Epithelial cell of esophagus (primary cell): ENCODE data around the gene DAD1.
A peak's percentile ranks its signal among the peaks of the same experiment; 100 is the strongest.
"Not testable (repeated sequence)": the region's sequence is repeated elsewhere in the genome, so short reads cannot be mapped to it uniquely, and the experiment has no call there.

Experiments used
- DNase-seq: peaks from one replicate; pipeline ENCODE4 v3.0.0; 2010; ENCODE audit warnings: low read depth
- H3K4me3 ChIP-seq: 2 replicates; pipeline ENCODE4 v1.5.1; 2011; ENCODE audit warnings: mild to moderate bottlenecking, low read length, control low read depth
- TF ChIP-seq, protein P1 (sequence below): IDR thresholded peaks from 2 replicates; pipeline ENCODE4 v1.5.1; 2011; ENCODE audit warnings: low read depth, mild to moderate bottlenecking, low read length, control low read depth, inconsistent platforms; ENCODE audit not compliant: insufficient read depth; ENCODE audit errors: missing control alignments

DAD1 gene

DNA sequence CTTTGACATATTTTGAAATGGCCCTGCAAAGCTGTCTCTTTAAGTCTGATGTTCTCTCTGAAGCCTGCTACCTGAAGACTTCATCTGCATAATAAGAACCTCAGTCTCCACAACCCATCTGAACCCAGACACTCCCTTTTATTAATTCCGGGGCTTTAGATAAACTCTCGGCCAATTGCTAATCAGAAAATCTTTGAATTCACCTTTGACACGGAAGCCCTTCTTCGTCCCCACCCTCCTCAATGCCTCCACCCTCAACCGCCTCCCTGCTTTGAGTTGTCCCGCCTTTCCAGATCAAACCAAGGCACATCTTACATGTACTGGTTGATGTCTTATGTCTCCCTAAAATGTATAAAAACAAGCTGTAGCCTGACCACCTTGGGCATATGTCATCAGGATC is 37.6 kb upstream of the DAD1 start:
- DNase-seq = no peak
- TF ChIP-seq, protein P1, sequence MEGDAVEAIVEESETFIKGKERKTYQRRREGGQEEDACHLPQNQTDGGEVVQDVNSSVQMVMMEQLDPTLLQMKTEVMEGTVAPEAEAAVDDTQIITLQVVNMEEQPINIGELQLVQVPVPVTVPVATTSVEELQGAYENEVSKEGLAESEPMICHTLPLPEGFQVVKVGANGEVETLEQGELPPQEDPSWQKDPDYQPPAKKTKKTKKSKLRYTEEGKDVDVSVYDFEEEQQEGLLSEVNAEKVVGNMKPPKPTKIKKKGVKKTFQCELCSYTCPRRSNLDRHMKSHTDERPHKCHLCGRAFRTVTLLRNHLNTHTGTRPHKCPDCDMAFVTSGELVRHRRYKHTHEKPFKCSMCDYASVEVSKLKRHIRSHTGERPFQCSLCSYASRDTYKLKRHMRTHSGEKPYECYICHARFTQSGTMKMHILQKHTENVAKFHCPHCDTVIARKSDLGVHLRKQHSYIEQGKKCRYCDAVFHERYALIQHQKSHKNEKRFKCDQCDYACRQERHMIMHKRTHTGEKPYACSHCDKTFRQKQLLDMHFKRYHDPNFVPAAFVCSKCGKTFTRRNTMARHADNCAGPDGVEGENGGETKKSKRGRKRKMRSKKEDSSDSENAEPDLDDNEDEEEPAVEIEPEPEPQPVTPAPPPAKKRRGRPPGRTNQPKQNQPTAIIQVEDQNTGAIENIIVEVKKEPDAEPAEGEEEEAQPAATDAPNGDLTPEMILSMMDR = no peak
- H3K4me3 ChIP-seq = no peak overlapping the region

DNA sequence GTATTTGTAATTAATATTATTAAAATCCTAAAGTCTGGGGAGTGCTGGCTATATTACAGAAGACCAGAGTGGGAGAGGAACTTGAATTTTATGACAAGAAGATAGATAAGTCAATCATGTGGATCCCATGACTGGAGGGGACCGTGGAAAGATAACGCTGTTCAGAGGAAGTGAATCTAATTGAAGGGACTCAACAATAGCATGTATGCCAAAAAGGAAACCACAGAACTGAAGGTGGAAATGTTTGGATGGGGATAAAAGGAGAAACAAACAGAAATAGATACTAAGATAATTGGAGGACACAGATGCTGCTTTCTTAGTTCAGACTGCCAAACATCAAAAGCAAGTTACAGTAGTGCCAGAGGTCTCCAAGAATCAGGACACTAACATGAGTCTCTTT is 34.0 kb upstream of the DAD1 start:
- no peak overlapping the region for H3K4me3 ChIP-seq
- DNase-seq = no peak
- TF ChIP-seq, protein P1 = no peak

DNA sequence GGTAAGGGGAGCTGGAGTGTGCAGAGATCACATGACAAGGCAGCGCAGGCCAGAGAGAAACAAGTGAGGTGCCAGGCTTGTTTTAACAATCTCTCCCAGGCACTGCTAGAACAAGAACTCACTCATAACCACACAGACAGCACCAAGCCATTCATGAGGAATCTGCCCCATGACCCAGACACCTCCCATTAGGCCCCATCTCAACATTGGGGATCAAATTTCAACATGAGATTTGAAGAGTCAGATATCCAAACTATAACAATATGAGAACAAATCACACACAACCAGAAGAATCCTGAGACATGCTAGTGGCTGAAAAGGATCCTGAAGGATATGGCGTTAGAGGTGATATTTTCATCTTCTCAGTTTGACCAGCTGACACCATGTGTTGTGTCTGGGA is 33.2 kb upstream of the DAD1 start:
- TF ChIP-seq, protein P1 = no peak
- H3K4me3 ChIP-seq = no peak overlapping the region
- DNase-seq = no peak

DNA sequence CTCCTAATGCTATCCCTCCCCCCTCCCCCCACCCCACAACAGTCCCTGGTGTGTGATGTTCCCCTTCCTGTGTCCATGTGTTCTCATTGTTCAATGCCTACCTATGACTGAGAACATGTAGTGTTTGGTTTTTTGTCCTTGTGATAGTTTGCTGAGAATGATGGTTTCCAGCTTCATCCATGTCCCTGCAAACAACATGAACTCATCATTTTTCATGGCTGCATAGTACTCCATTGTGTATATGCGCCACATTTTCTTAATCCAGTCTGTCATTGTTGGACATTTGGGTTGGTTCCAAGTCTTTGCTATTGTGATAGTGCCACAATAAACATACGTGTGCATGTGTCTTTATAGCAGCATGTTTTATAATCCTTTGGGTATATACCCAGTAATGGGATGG is 26.7 kb upstream of the DAD1 start:
- not testable (repeated sequence) for DNase-seq, H3K4me3 ChIP-seq

DNA sequence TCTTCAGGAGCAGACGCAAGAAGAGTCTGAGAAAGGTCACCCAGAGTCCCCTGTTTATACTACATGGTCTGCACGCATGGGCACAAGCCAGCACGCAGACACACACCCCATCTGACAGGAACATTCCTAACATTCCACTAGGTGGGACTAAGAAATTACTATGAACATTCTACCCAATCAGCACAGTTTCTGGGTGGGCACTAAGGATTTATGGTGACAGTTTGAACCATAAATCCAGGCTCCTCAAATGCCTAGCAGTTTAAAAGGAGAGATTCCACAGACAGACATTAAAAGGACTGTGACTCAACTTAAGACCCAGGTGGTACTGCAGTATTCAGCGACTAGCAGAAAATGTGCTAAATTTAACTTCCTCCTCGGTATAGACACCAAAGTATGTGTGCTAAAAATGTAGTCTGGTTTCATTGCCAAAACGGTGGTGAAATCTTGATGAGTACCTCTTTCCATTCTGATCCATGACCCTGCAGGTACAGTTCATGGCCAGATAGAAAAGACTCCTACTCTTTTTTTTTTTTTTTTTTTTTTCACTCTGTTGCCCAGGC is 25.3 kb upstream of the DAD1 start:
- H3K4me3 ChIP-seq = no peak overlapping the region
- TF ChIP-seq, protein P1 = no peak
- peak; percentile 82 for DNase-seq

DNA sequence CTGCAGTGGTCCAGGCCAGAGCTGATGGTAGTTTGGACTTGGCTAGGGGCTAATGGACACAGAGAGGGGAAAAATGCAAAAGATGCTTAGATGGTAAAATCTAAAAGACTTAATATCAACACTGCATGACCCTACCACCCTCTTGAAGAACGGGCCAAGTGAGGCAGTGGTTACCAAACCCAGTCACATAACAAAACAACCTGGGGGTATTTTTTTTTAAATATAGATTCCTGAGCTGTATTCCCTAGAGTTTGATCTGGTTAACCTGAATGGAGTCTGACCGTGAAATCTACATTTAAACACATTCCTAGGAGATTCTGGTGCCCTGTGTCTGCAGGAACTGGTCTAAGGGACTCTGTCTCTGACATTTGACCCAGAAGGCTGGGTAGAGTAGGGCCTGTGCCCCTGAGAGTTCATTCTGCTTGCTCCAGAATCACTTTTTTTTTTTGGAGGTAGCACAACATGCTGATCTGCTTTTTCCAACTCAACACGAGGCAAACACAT is 24.8 kb upstream of the DAD1 start:
- no peak overlapping the region for H3K4me3 ChIP-seq
- DNase-seq = no peak
- TF ChIP-seq, protein P1 = no peak

DNA sequence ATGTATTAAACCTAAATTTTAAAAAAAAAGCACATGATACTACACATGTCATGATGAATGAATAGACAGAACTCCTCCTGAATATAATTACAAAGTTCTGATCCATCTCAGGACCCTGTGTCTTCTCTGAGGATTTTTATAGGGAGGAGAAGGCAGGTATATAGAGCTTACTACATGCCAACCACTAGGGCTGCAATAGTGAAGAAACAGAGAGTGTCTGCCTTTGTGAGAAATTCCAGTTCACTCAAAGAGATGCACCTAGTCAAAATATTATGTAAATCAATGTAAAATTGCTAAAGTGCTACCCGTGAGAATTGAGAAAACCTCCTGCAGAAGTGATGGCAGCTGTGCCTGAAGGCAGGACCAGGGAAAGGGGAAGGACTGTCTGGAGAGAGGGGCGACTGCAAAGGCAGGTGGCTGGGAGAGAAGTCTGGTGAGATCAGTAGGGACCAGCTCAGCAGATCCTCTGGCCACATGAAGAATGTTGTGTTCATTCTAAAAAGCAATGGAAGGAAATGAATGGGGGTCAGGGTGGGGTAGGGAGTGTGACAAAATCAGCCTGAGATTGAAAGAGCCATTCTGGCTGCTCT is 24.2 kb upstream of the DAD1 start:
- H3K4me3 ChIP-seq = no peak overlapping the region
- DNase-seq = no peak
- TF ChIP-seq, protein P1 = peak; percentile 19

DNA sequence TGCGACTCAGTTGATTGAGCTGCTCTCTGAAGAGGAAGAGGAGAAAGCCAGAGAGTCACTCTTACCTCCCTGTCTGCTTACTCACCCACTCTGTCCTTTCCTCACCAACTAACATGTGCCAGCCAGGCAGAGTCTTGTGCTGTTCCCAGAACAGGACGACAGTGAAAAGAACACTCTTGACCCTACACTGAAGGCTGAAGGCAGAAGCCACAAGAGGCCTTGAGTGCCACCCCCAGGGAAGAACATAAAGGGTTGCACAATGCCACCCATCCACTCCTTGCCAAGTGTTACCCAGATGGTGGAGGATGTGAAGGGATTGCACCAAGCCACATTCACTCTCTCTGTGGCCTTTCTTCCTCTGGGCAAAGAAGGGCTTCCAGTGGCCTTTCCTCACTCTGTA is 21.9 kb upstream of the DAD1 start:
- DNase-seq = no peak
- no peak overlapping the region for H3K4me3 ChIP-seq

More for the DNA sequence above, 21.9 kb upstream of the DAD1 start:
- TF ChIP-seq, protein P1 = no peak
